Peyer's patch (tissue), 4 donors: Measurements from ENCODE around the gene PGGHG.

Experiments
- POLR2A ChIP-seq, 2 donors: fragments of 450-650 bp; IDR thresholded peaks; one replicate each; pipeline ENCODE4 v1.5.1; 2017; ENCODE audit warnings: antibody characterized with exemption in 2 of 2, mild to moderate bottlenecking in 2 of 2, moderate library complexity in 2 of 2
- TF ChIP-seq, protein P1 (sequence below), 6 experiments: fragments of 450-650 bp in 4 of 6; fragments of 200-600 bp in 2 of 6; sonication (generic) in 1 of 6; IDR thresholded peaks; one replicate each; pipeline ENCODE4 v1.5.1; 2017 to 2019; ENCODE audit warnings: antibody characterized with exemption in 6 of 6, mild to moderate bottlenecking in 3 of 6, moderate library complexity in 1 of 6

DNA sequence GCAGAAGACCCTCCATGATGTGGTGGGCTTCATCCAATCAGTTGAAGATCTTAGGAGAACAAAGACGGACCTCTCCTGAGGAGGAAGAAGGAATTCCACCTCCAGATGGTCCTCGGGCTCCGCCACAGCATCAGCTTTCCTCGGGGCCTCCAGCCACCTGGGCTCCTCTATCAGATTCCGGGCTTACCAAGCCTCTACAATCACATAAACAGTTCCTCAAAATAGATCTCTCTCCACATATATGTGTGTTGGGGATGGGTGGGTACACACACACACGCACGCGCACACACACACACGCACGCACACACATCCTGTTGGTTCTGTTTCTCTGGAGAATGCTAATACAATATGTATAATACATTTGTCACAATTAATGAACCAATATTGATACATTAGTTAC, 29.5 kb upstream of the PGGHG start:
- TF ChIP-seq, protein P1, sequence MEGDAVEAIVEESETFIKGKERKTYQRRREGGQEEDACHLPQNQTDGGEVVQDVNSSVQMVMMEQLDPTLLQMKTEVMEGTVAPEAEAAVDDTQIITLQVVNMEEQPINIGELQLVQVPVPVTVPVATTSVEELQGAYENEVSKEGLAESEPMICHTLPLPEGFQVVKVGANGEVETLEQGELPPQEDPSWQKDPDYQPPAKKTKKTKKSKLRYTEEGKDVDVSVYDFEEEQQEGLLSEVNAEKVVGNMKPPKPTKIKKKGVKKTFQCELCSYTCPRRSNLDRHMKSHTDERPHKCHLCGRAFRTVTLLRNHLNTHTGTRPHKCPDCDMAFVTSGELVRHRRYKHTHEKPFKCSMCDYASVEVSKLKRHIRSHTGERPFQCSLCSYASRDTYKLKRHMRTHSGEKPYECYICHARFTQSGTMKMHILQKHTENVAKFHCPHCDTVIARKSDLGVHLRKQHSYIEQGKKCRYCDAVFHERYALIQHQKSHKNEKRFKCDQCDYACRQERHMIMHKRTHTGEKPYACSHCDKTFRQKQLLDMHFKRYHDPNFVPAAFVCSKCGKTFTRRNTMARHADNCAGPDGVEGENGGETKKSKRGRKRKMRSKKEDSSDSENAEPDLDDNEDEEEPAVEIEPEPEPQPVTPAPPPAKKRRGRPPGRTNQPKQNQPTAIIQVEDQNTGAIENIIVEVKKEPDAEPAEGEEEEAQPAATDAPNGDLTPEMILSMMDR (IDR thresholded peaks at IDR 0.05), result no peak
- no peak for TF ChIP-seq POLR2A (IDR thresholded peaks at IDR 0.05)
